NCI-H1436 treated with DMSO at 0.1 percent for 48 hours (cell line): ENCODE results near the gene ADAR.

Experiments
- DNase-seq: peaks from one replicate; lab custom pipeline; 2025; lab: John Stamatoyannopoulos, UW

ADAR gene

DNA sequence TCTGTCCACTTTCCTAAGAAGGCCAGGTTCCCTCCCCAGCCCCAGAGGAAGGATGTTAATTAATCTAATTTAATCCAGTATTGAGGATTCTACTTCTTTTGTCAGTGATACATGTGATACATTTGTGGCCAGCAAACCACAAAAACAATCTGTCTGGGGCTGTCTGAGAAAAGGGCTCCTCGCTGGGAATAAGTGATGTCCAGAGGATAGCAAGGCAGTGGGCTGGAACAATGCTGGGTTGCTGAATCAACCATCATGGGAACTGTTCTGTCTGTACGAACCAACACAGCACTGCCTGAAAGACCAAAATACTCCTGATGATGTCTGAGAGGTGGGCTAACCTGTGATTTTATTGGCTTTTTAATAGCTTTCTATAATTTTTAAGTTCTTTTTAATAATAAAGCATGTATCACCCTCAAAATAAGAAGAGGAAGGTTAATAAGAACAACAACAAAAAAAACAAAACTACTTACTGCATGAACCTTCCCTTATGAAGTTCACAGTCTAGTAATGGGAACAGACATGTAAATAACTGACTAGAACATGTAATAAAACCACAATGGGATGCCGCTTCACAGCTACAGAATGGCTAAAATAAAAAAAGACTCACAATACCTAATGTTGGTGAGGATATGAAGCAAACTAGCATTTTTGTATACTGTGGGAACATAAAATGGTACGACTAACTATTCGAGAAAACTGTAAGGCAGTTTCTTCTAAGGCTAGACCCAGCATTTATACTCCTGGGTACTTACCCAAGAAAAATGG lies 11.4 kb upstream of the ADAR start:
- no peak for DNase-seq

DNA sequence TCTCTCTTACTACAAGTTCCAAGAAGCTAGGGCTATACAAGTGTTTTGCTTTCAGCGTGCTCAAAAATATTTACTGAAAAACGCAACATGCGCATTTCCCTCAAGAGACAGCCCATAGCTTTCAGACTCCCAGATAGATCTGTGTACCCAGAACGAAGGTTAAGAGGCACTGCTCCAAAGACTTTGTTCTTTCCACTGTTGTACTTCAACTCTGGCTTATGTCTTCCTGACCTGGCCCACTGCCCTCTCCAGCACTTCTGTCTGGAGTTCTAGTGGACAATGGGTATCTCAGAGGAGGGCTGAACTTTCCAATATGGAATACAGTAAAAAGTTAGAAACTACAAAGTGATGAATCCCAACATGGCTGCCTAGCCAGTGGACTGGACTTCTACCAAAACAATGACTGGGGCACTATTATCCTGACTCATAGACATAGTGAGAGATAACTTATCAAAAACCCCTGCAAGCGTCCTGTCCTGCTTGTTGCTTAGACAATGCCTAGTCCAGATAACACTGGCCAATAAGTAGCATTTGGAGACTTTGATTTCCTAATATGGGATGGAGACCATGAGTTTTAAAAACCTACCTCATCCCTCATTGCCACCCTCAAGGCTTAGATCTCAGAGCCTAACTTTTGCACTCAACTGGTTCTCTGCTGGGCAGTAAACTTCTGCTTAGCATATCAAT lies 8.8 kb upstream of the ADAR start:
- DNase-seq, result no peak

DNA sequence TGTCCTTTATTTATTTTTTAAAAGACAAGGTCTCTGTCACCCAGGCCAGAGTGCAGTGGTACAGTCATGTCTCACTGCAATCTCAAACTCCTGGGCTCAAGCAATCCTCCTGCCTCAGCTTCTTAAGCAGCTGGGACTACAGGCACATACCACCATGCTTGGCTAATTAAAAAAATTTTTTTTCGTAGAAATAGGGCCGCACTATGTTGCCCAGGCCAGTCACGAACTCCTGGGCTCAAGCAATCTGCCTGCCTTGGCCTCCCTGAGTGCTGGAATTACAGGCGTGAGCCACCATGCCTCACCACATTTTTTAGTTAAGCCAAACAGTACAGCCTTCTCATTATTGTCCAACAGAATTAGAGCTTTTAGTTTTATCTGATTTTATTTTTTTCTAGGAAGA lies 7.4 kb upstream of the ADAR start:
- DNase-seq, result no peak

DNA sequence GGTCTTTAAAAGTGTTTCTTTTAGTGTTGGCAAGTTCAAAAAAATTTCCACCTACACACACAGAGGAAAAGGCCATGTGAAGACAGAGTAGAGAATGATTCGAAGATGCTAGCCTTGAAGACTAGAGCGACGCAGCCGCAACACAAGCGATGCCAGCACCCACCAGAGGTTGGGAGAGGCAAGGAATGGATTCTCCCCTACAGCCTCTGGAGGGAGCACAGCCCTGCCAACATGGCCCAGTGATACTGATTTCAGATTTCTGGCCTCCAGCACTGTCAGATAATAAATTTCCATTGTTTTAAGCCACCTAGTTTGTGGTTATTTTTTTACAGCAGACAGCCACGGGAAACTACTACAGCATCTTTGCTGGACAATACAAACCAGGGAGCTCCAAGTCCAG lies 6.9 kb upstream of the ADAR start:
- no peak for DNase-seq

DNA sequence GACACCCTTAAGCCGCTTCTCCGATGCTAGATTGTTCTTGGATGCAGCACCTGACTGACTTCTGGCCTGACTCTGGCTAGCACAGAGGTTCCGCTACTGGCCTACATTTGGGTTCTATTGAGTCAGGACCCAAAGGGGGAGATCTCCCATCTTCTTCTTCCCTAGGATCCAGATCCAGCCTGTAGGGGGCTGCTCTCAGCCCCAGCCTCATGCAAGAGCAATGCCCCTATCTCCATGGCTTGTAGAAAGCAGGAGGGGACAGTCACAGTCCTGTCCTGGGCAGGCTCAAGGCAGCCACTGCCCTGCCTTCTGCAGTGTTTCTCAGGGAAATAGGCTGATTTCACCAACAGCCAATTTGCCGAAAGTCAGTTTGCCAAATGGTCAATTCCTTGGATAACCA lies 6.3 kb upstream of the ADAR start:
- no peak for DNase-seq

DNA sequence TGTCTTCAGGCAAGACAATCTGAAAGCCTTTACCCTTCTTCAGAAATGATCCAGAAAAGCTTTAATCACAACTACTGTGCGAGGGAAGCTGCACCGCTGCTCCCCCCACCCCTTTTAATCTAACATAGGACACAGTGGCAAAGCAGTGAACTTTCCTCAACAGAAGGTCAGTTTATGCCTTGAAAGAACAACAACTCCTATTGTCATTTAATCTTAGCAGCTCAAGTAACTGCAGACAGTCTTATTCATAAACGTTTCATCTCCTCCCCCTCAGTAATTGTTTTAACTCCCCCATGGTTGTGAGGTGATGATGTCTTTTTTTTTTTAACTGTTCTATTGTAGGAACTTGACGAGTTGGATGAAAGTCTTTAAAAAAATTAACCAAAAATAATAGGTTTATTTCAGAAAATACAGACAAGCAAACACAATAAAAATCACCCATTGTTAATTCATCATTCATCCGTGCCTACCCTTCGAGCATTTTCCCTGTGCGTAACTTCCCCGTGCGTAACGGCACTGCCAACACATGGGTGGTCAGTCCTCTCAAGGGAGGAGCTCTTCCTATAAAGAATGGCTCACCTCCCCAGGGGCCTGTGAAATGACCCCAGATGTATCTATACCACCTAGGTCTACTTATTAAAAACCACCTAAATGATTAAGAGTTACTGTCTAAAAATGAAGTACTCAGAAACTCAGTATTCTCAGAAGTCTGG lies 3.3 kb upstream of the ADAR start:
- DNase-seq, result no peak

DNA sequence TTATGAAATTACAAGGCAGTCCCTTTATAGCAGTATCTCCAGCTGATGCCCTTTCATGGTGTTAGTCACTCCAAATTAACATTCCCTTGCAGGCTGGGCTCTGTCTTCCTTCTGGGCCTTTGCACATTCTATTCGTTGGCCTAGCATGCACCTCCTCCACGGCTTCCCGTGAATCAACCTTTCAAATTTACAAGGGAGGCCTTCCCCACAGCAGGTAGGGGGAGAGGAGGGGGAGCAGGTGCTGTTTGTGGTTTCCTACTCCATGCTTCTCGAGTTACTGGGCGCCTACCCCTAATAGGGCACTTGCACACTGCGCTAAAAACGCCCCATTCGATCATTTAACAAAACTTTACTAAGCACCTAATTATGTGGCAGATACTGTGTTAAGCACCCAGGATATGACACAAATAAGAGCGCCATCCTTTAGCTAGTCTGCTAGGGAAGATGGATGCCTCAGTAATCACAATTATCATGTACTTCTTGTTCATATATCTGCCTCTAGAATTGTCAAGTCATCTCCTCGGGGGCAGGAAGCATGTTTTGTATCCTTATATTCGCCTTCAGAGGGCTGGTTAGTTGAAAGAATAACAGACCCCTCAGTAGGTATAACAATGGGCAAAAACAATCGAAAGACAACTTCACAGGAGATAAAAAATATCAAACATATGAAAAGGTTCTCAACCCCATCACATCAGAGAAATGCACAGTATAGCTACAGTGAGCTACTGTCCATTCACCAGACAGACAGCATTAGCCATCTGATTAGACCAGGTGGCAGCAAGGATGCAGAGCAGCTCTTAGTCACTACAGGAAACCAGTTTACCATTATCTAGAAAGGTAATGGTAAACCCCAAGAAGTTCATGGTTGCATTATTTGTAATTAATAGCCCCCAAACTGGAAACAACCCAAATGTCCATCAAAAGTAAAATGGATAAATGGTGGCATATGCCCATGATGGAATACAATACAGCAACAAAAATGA lies 1.7 kb upstream of the ADAR start:
- DNase-seq, result peak; percentile 70

DNA sequence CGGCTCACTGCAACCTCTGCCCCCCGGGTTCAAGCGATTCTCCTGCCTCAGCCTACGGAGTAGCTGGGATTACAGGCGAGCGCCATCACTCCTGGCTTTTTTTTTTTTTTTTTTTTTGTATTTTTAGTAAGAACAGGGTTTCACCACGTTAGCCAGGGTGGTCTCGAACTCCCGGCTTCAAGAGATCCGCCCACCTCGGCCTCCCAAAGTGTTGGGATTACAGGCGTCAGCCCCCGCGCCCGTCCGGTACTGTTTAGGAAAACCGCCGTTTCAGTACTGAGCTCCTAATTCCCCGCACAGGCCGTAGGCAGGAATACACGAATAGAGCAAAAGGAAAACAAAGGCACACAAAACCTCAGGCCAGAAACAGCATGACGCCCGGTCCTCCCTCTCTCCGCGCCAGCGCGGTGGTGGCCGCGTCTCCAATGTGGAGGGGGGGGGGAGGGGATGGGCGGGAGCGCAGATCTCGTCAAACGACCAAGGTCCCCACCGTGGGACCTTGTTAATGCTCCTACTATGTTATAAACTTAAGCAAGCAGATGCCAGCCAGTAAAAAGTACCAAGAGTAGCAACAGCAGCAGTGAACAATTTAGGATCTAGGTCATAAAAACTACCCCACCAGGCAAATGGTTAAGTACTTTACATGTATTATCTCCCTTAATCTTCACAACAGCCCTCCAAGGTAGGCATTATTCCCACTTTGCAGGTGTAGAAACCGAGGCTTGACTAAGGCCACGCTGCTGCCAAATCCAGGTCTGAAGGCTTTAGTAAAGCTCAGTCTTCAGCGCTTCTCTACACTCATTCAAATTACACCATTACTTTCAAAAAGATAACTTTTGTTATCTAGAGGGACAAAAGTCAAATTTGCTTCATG lies 648 bp upstream of the ADAR start:
- no peak for DNase-seq

DNA sequence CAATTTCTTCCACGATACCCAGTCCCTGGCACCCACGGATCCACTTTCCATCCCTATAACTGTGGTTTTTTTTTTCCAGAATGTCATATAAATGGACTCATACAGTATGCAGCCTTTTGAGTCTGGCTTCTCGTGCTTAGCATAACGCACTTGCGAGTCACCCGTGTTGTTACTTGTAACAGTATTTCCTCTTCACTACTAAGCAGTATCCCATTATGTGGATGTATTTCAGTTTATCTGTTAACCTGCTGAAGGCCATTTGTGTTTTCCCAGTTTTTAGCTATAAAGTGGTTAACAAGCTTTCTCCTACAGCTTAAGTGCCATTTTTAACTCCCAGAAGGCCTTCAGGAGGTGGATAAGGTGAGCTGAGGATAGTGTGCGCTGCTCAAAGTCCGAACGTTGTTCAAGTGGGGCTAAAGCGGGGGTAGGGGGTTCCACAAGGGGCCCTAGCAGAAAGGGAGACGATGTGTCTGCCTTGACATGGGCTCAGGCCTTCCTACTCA lies 829 bp downstream of the ADAR start:
- no peak for DNase-seq

DNA sequence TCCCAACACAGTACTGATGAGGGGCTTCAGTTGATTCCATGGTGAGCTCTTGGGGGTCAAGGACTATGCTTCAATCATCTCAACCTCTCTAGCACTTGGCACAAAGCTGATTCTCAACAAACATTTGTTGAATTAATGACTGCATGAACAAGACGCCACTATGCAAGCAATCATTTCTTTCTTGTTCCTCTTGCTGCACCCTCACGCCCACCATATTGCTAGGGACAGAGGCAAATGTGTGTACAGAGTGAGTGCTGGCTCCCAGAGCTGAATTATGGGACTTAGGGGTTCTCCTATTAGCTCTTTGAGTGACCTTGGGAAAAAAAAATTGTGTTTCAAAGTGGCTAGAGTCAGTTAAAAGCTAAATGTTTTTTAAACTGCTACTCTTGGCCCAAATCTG lies 2.5 kb downstream of the ADAR start:
- no peak for DNase-seq

DNA sequence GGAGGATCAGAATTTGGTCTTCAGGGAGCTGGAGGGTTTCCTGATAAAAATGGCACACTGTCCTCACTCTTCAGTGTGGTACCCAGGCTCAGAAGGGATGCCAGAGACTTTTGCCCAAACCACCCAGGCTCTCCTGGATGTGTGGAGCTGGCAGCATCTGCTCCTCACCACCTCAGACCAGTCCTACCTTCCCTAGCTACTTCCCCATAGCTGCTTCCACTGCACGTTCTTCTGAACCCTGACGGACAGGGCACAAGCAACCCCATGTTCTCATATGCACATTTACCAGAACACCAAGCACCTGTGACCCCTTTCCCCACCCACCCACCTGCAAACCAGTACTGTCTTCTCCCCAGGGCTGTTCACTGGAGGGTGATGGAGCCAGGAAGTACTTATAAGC lies 4.7 kb downstream of the ADAR start:
- no peak for DNase-seq

DNA sequence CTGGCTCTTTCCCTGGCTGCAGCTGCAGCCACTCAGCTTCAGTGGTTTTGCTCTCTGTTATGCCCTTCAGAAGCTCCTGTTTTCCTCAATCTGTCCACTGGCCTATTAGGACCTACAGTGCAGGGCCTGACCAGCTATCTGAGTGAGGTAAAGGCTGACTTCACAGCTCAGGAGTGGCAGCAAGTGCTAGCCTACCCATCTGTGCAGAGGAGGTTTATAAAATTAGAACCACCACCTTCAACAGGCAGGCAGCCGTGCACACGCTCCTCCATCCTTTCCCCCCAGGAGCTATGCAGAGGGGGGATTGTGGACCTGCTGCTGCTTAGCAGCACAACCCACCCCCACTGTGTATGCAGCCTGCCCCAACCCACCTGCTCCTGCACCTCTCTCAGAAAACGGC lies 8.3 kb downstream of the ADAR start:
- no peak for DNase-seq

DNA sequence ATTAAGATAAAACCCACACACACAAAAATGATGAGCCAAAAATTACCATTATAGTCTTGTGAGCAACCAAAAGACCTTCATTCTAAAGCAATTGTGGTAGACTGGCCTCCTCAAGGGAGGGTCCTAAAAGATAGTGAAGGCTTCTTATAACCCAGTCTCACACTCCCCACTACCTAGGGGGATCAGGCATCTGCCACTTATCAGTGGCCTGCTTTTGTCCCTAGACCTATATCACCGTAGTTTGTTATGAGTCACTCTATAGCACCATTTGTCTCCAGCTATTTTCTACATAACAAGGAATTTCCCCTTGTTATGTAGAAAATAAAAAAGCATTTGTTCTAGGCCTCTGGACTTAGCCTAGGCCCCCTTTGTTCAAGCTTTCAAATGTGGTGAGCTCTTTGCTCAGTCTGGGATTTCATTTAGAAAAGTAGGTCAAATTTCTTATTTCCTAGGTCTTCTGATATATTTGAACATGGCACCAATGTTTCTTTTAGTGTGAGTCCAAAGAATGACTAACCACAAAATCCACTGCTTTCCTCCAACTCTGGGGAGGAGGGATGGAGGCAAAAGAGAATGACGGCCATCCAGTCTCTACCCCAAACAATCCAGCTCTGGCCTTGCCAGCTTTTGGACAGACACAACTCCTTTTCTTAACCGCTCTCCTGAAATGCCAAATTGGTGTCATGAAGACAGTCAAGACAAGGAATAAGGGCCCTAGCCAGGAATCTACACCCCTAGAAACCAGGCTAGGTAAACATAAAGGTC lies 8.9 kb downstream of the ADAR start:
- DNase-seq, result no peak

DNA sequence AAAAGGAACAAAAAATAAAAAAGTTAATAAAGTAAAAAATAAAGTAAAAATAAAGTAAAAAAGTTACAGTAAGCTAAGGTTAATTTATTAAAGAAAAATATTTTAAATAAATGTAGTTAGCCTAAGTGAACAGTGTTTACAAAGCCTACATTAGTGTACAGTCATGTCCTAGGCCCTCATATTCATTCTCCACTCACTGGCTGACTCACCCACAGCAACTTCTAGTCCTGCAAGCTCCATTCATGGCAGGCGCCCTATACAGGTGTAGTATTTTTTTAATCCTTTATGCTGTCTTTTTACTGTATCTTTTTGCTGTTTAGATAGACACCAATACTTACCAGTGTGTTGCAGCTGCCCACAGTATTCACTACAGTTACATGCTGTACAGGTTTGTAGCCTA lies 12.4 kb downstream of the ADAR start:
- DNase-seq, result no peak

DNA sequence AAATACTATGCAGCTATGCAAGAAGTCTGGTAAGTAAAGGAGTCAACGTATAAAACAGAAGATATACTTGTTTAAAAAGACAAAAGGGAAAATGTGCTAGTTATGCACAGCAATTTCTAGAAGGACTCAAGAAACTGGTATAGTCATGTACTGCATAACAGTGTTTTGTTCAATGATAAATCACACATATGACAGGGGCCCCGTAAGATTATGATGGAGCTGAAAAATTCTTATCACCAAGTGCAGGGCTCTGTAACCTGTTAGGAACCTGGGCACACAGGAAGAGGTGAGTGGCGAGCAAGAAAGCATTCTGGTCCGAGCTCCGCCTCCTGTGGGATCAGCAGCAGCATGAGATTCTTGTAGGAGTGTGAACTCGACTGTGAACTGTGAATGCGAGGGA lies 13.2 kb downstream of the ADAR start:
- no peak for DNase-seq

DNA sequence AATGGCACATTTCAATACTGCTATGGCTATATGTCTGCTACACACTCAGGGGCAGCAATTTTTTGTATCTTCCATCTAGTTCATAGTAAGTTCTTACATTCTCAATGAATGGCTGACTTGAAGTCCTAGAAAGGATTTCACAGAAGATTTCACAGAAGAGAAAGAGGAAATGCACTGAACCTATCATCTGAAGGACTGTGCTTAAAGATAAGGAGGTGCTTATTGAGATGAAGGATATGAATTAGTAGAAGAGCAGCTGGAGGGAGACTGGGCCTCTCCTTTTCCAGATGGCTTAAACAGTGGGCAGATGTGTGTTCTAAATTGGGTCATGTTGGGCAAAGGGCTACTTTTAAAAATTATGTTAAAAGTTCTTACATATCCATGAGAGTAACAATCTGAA lies 14.6 kb downstream of the ADAR start:
- DNase-seq, result no peak

DNA sequence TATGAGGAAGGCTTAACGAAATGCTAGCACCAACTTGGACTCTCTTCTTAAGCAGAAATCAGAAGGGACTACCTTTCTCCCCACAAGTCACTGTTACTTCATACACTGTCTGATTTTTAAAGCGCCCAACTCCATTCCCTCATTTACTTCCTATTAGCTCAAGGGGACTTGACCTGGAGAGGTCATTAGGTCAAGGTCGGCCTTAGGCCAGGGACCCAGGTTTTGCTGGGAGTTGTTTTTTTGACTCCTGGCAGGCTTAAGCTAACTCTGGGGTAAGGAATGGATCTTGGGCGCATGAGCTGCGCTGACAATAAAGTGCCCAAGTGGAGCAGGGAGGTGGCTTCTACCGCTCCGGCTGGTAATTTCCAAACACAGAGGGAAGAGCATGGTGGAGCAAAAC lies 16.8 kb downstream of the ADAR start:
- no peak for DNase-seq

DNA sequence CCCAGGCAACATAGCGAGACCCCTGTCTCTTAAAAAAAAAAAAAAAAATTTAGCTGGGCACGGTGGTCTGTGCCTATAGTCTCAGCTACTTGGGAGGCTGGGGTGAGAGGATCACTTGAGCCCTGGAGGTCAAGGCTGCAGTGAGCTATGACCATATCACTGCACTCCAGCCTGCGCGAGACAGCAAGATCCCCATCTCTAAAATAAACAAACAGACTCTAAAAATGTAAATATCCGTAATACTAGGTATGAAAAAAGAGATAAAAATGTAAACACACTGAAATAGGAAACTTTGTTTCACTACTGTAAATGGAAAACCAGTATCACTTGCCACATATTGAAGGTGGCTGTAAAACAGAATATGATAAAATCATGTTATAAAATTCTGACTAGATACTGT lies 17.2 kb downstream of the ADAR start:
- no peak for DNase-seq

DNA sequence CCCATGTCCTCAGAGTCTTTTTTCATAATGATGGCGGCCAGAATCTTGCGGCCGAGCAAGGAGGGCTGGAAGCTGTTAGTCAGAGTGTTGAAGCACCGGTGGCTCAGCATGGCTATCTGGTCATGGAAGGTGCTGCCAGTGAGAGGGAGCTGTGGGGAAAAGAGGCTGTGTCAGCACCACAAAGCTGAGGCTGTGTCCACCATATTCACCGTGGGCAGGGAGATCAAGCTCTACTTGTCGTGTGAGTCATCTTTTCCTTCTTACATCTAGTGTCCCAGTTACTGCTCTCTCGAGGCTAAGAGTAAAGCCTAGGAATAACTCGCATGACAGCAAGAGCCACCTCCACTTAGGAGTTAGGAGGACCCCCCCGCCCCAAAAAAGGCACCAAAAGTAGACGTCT lies 18.2 kb downstream of the ADAR start:
- DNase-seq, result no peak

DNA sequence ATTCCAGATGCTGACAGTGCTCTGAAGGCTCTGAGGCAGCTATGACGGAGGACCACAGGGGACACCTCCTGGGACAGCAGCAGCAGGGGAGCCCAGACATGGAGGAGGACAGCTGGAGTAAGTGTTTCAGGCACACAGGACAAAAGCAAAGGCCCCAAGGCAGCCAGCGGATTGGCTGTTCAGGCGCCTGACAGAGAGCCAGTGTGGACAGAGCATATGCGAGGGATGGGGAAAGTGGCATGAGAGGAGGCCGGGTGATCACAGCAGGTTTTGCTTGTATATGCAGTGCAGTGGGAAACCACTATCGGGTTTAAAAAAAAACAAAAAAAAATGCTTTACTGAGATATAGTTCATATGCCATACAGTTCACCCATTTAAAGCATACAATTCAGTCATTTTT lies 21.3 kb downstream of the ADAR start:
- DNase-seq, result no peak
